HG03135 (cell line): ENCODE measurements around the gene FGR.

Experiments used
- ATAC-seq: cut with Tn5 transposase; IDR thresholded peaks from one replicate; pipeline ENCODE4 v1.9.1; 2021; ENCODE audit warnings: mild to moderate bottlenecking, moderate library complexity; ENCODE audit not compliant: unreplicated experiment

FGR gene

GRCh38 chr1:27569506-27570291 lies 65.3 kb downstream of the FGR start:
- ATAC-seq, result no peak

GRCh38 chr1:27569088-27569460 lies 65.9 kb downstream of the FGR start:
- ATAC-seq, result no peak

GRCh38 chr1:27568300-27569087 lies 66.5 kb downstream of the FGR start:
- peak; percentile 83 for ATAC-seq

DNA sequence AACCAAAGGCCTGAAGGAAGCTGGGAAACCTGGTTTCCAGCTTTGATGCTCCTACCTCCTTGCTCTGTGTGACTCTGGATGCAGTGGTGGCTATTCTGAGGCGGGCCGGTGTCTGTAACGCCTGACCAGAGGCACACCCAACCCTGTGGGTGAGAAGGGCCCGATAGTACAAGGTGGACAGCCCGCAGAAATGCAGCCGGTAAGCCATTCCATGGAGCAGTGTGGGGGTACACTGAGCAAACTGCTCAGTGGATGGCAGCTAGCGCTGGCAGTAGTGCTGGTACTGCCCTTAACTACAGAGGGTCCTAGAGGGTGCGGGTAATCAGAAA lies 67.0 kb downstream of the FGR start:
- no peak for ATAC-seq

DNA sequence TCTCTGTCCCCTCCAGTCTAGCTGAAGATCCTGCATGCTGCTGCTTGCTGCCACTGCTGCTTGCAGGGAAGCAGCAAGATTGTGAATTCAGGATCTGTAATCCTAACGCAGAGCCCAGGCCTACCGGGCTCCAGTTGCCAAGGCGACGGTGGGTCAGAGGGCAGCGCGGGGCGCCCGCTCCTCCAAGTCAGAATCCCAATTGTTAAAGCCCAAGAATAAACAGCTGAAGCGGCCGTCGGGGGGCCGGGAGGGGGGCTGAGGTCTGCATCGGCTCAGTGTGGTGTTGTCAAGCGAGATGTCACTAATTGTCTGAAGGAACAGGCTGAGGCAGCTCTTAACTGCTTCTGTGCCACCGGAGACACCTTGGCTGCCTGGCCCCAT lies 67.8 kb downstream of the FGR start:
- no peak for ATAC-seq

- no peak for ATAC-seq
These were observed 68.4 kb downstream of the FGR start for GRCh38 chr1:27566462-27567145.

DNA sequence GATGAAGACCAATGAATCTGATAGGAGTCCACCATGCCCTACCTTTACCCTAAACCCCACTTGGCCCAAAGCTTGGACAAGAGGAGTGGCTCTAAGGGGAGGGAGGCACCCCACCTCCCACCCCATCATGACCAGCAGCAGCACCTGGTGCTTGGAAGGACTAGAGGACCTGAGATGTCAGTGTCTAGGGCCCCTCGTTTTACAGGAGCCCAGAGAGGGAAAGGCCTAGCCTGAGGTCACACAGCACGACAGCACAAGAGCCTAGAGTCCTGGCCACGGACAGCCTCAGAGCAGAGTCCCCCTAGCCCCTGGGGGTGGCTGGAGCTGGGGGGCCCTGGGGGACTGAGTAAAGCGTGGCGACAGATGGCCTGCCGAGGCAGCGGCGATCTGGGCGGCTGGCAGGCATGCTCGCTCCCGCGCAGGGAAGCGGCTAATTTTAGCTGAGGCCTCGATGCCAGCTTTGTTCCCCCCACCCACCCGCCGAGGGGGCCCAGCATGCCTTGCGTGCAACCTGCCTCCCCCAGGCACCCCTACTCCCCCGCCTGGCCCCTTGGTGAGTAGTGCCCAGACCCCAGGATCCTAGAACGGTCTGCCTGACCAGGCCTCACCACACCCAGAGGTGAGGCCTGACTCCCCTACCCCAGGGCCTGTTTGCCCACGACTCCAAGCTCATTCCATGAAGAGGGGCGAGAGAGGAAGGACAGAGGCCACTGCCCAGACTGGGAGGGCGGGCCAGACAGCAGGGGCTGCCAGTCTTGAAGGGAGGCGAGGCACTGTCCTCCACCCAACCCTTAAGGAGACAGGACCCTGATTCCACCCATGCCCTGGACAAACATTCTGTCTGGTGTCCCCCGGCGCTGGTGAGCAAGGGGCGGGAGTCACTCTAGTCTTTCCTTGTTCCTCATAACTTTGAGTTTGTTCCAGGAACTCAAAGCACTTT lies 70.0 kb downstream of the FGR start:
- no peak for ATAC-seq

- ATAC-seq, result no peak
These were observed 71.2 kb downstream of the FGR start for GRCh38 chr1:27563591-27564471.

DNA sequence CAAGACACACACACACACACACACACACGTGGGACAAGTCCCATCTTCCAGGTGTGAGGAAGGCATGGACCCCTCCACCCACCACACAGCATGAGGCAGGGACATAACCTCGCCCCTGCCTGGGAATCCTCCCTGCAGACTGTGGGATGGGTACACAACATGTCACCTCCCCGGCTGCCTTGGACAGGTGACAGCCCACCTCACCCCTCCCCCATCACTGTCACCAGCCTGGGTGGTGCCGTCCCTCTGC lies 71.7 kb downstream of the FGR start:
- no peak for ATAC-seq

DNA sequence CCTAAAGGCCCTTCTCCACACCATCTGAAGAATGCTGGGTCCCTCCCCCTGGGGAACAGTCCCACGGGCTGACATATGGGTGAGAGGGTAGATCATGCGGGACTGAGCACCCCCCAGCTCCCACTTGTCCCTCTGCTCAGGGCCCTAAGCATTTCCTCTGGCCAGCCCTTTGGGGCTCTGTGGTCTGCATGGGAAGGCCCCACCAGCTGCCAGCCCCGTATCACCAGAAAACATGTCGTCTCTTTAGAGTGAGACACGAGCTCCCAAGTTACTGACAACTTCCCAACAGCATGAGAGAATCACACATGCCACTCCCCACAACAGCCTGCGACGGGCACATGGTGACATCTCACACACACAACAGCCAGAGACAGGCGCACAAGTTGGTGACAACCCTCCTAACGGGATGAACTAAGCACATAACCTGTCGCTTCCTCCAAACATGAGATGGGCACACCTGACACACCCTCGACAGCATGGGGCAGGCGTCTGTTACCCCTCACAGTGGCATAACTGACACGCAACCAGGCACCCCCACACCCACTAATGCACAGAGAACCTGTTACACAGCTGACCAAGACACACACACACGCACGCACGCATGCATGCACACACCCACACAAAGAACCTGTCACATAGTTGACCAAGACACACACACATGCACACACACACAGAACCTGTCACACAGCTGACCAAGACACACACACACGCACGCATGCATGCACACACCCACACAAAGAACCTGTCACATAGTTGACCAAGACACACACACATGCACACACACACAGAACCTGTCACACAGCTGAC lies 72.2 kb downstream of the FGR start:
- no peak for ATAC-seq
